K562 (cell line): ENCODE results near the gene CD93. TPM values are rescaled to one million over a fixed set of nuclear protein-coding genes. Genes with fewer than 3 reads are reported as not detected.

Experiments
- ARHGAP35 ChIP-seq: fragments of 450-650 bp; IDR thresholded peaks from 2 replicates; pipeline ENCODE4 v1.6.1; 2018; ENCODE audit not compliant: partially characterized antibody
- CEBPB ChIP-seq: fragments of 450-650 bp; IDR thresholded peaks from 2 replicates; pipeline ENCODE4 v1.6.1; 2016; ENCODE audit warnings: missing genetic modification characterization, missing compliant biosample characterization
- CHD2 ChIP-seq: IDR thresholded peaks from 2 replicates; pipeline ENCODE4 v1.6.1; 2011; ENCODE audit warnings: low read depth, low read length
- CSDE1 ChIP-seq, 2 experiments: fragments of 450-650 bp; IDR thresholded peaks; 2 replicates each; pipeline ENCODE4 v1.6.1; 2016; ENCODE audit warnings: mild to moderate bottlenecking in 1 of 2
- E2F1 ChIP-seq: sonication (generic); formaldehyde crosslinking; IDR thresholded peaks from 2 replicates; pipeline ENCODE4 v1.8.1; 2023; ENCODE audit warnings: mild to moderate bottlenecking, missing genetic modification reagents, moderate library complexity
- EZH2 ChIP-seq: IDR thresholded peaks from 2 replicates; pipeline ENCODE4 v1.6.1; 2012; ENCODE audit warnings: low read depth, mild to moderate bottlenecking, inconsistent platforms, low read length, borderline replicate concordance
- GATA2 ChIP-seq: sonication (generic); formaldehyde crosslinking; IDR thresholded peaks from 2 replicates; pipeline ENCODE4 v1.4.0; 2020; ENCODE audit warnings: mild to moderate bottlenecking, missing genetic modification reagents
- KLF1 ChIP-seq: fragments of 450-650 bp; IDR thresholded peaks from 2 replicates; pipeline ENCODE4 v1.6.1; 2016; ENCODE audit warnings: missing genetic modification characterization, missing compliant biosample characterization
- LCOR ChIP-seq: sonication (generic); formaldehyde crosslinking; IDR thresholded peaks from 2 replicates; pipeline ENCODE4 v1.8.0; 2022; ENCODE audit warnings: mild to moderate bottlenecking, missing genetic modification reagents
- NCOA6 ChIP-seq: fragments of 450-650 bp; IDR thresholded peaks from 2 replicates; pipeline ENCODE4 v1.6.1; 2017; ENCODE audit warnings: mild to moderate bottlenecking
- NFRKB ChIP-seq: fragments of 450-650 bp; IDR thresholded peaks from 2 replicates; pipeline ENCODE4 v1.6.1; 2016; ENCODE audit warnings: low read depth
- PHF20 ChIP-seq: fragments of 450-650 bp; IDR thresholded peaks from 2 replicates; pipeline ENCODE4 v1.6.1; 2018; ENCODE audit not compliant: partially characterized antibody
- POLR2A ChIP-seq: fragments of 450-650 bp; conservative IDR thresholded peaks from 2 replicates; pipeline ENCODE4 v1.6.1; 2016
- RBM34 ChIP-seq: fragments of 200-400 bp; formaldehyde crosslinking; IDR thresholded peaks from 2 replicates; pipeline ENCODE4 v1.6.1; 2018; ENCODE audit warnings: low read length, borderline replicate concordance; ENCODE audit not compliant: insufficient read depth
- TEAD2 ChIP-seq: fragments of 450-650 bp; IDR thresholded peaks from 2 replicates; pipeline ENCODE4 v1.6.1; 2016; ENCODE audit warnings: missing genetic modification characterization, control low read depth, missing compliant biosample characterization
- TFE3 ChIP-seq: fragments of 450-650 bp; formaldehyde crosslinking; IDR thresholded peaks from 2 replicates; pipeline ENCODE4 v1.4.0; 2020; ENCODE audit warnings: mild to moderate bottlenecking, mixed read lengths
- XRCC3 ChIP-seq: fragments of 450-650 bp; IDR thresholded peaks from 2 replicates; pipeline ENCODE4 v1.6.1; 2017; ENCODE audit warnings: mild to moderate bottlenecking, moderate library complexity
- ZFPM2 ChIP-seq: fragments of 250-450 bp; sonication (Bioruptor Pico); IDR thresholded peaks from 2 replicates; pipeline ENCODE4 v1.5.1; 2022; ENCODE audit warnings: mild to moderate bottlenecking
- ZNF311 ChIP-seq: fragments of 250-450 bp; sonication (Bioruptor Pico); IDR thresholded peaks from 2 replicates; pipeline ENCODE4 v1.4.0; 2020; ENCODE audit warnings: mild to moderate bottlenecking, moderate library complexity
- ZNF79 ChIP-seq: fragments of 250-450 bp; sonication (Bioruptor Pico); IDR thresholded peaks from 2 replicates; pipeline ENCODE4 v1.4.0; 2020; ENCODE audit warnings: low read depth, mild to moderate bottlenecking, moderate library complexity
- polyA plus RNA-seq, 8 experiments: library from polyadenylated mRNA; depleted of rRNA in 4 of 8; stranded (reverse) in 5 of 8; unstranded in 3 of 8; fragments of >200 nt; fragmentation: Nextera tagmentation in 2 of 8; fragmentation: Illumina TruSeq in 1 of 8; extraction: Ambion mirVana in 2 of 8; extraction: Trizol in 1 of 8; gene quantifications; 2 replicates each; pipeline versions ENCODE4 v1.2.1 to v1.2.3, GENCODE V29; 2011 to 2014; ENCODE audit warnings: inconsistent platforms in 1 of 8, missing spikeins in 1 of 8
- total RNA-seq, 7 experiments: library from RNA; depleted of rRNA in 6 of 7; stranded (reverse); fragments of >200 nt in 6 of 7; fragmentation: Illumina TruSeq in 2 of 7; extraction: Trizol in 2 of 7; gene quantifications; 2 replicates each; pipeline versions ENCODE4 v1.2.1 to v1.2.3, GENCODE V29; 2011 to 2021; ENCODE audit warnings: low replicate concordance in 1 of 7
- TF ChIP-seq, protein P1 (sequence below): sonication (generic); formaldehyde crosslinking; IDR thresholded peaks from 2 replicates; pipeline ENCODE4 v1.8.1; 2023; ENCODE audit warnings: missing genetic modification reagents, mild to moderate bottlenecking, borderline replicate concordance
- TF ChIP-seq, protein P2 (sequence below): fragments of 450-650 bp; IDR thresholded peaks from one replicate; pipeline ENCODE4 v1.6.1; 2018; ENCODE audit warnings: mild to moderate bottlenecking, moderate library complexity; ENCODE audit not compliant: partially characterized antibody
- TF ChIP-seq, protein P3 (sequence below): sonication (generic); formaldehyde crosslinking; IDR thresholded peaks from 2 replicates; pipeline ENCODE4 v1.5.0; 2020; ENCODE audit warnings: missing genetic modification reagents

The CD93 gene
- total and polyA plus RNA-seq, 9 of the 15 experiments (the other 6 are each of a cell fraction or from before 2014, with no cell fraction given): 0.03 to 0.20 (median 0.05) TPM

- TF ChIP-seq, protein P1, sequence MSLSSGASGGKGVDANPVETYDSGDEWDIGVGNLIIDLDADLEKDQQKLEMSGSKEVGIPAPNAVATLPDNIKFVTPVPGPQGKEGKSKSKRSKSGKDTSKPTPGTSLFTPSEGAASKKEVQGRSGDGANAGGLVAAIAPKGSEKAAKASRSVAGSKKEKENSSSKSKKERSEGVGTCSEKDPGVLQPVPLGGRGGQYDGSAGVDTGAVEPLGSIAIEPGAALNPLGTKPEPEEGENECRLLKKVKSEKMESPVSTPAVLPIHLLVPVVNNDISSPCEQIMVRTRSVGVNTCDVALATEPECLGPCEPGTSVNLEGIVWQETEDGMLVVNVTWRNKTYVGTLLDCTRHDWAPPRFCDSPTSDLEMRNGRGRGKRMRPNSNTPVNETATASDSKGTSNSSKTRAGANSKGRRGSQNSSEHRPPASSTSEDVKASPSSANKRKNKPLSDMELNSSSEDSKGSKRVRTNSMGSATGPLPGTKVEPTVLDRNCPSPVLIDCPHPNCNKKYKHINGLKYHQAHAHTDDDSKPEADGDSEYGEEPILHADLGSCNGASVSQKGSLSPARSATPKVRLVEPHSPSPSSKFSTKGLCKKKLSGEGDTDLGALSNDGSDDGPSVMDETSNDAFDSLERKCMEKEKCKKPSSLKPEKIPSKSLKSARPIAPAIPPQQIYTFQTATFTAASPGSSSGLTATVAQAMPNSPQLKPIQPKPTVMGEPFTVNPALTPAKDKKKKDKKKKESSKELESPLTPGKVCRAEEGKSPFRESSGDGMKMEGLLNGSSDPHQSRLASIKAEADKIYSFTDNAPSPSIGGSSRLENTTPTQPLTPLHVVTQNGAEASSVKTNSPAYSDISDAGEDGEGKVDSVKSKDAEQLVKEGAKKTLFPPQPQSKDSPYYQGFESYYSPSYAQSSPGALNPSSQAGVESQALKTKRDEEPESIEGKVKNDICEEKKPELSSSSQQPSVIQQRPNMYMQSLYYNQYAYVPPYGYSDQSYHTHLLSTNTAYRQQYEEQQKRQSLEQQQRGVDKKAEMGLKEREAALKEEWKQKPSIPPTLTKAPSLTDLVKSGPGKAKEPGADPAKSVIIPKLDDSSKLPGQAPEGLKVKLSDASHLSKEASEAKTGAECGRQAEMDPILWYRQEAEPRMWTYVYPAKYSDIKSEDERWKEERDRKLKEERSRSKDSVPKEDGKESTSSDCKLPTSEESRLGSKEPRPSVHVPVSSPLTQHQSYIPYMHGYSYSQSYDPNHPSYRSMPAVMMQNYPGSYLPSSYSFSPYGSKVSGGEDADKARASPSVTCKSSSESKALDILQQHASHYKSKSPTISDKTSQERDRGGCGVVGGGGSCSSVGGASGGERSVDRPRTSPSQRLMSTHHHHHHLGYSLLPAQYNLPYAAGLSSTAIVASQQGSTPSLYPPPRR (CRISPR knock-in tag): no peak
- TF ChIP-seq E2F1 (no peak), KLF1 (tag) (no peak), LCOR (CRISPR knock-in tag) (no peak), CSDE1 (IDR thresholded peaks at IDR 0.05) (no peak), EZH2 (no peak), ARHGAP35 (no peak), ZFPM2 (no peak), NCOA6 (no peak), GATA2 (CRISPR knock-in tag) (no peak), NFRKB (no peak), CHD2 (no peak), TEAD2 (tag) (no peak), PHF20 (no peak), ZNF311 (no peak), TFE3 (no peak), CEBPB (tag) (no peak), RBM34 (no peak), ZNF79 (CRISPR knock-in tag) (no peak), XRCC3 (no peak), POLR2A (no peak)
- TF ChIP-seq, protein P2, sequence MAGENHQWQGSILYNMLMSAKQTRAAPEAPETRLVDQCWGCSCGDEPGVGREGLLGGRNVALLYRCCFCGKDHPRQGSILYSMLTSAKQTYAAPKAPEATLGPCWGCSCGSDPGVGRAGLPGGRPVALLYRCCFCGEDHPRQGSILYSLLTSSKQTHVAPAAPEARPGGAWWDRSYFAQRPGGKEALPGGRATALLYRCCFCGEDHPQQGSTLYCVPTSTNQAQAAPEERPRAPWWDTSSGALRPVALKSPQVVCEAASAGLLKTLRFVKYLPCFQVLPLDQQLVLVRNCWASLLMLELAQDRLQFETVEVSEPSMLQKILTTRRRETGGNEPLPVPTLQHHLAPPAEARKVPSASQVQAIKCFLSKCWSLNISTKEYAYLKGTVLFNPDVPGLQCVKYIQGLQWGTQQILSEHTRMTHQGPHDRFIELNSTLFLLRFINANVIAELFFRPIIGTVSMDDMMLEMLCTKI: no peak
- TF ChIP-seq, protein P3, sequence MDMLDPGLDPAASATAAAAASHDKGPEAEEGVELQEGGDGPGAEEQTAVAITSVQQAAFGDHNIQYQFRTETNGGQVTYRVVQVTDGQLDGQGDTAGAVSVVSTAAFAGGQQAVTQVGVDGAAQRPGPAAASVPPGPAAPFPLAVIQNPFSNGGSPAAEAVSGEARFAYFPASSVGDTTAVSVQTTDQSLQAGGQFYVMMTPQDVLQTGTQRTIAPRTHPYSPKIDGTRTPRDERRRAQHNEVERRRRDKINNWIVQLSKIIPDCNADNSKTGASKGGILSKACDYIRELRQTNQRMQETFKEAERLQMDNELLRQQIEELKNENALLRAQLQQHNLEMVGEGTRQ (CRISPR knock-in tag): no peak
These were observed 6.2 kb upstream of the CD93 start (continued) for GRCh38 chr20:23092384-23092756.
